ENCODE measurements around the gene SMPDL3A. TPM values are rescaled to one million over a fixed set of nuclear protein-coding genes. Genes with fewer than 3 reads are reported as not detected.
A peak's percentile ranks its signal among the peaks of the same experiment; 100 is the strongest.
"Not testable (repeated sequence)": the region's sequence is repeated elsewhere in the genome, so short reads cannot be mapped to it uniquely, and the experiment has no call there.

The SMPDL3A gene
- total RNA-seq, result 10 to 100 TPM in 2 of 3 donors, 1 to 10 TPM in 1; 9.1 to 26.5 (median 17.0) TPM

GRCh38 chr6:122789182-122790027 is at the start of gene SMPDL3A:
SMPDL3A (plus strand) TSS chr6:122789258; CDS start chr6:122789347, 89 bp downstream.
- peak; percentile 34 to 55 for DNase-seq (ENCODE audit: low spot score in 2 of 2)
- intact Hi-C loops (cut with DNase I; ENCODE audit: low total_unique reads), result no loop called here
- no peaks in the 10 kb centered on the region for H3K9me3 ChIP-seq
- H3K36me3 ChIP-seq, result no peaks in the 10 kb centered on the region
- TF ChIP-seq POLR2AphosphoS5 (IDR thresholded peaks at IDR 0.05), result peak; percentile 41 to 58 (median 45)
- TF ChIP-seq, protein P1, sequence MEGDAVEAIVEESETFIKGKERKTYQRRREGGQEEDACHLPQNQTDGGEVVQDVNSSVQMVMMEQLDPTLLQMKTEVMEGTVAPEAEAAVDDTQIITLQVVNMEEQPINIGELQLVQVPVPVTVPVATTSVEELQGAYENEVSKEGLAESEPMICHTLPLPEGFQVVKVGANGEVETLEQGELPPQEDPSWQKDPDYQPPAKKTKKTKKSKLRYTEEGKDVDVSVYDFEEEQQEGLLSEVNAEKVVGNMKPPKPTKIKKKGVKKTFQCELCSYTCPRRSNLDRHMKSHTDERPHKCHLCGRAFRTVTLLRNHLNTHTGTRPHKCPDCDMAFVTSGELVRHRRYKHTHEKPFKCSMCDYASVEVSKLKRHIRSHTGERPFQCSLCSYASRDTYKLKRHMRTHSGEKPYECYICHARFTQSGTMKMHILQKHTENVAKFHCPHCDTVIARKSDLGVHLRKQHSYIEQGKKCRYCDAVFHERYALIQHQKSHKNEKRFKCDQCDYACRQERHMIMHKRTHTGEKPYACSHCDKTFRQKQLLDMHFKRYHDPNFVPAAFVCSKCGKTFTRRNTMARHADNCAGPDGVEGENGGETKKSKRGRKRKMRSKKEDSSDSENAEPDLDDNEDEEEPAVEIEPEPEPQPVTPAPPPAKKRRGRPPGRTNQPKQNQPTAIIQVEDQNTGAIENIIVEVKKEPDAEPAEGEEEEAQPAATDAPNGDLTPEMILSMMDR (IDR thresholded peaks at IDR 0.05), result no peak
- no peaks in the 10 kb centered on the region for H3K27me3 ChIP-seq
- H3K4me3 ChIP-seq, result peak within 1 kb of the TSS; percentile 55 to 87 (median 77)
- no peaks in the 10 kb centered on the region for H3K4me1 ChIP-seq
- H3K27ac ChIP-seq, result peak within 1 kb of the TSS; percentile 94 to 97

- Histone ChIP-seq H3K36me3 (no peaks in the 10 kb centered on the region), H3K9me3 (no peaks in the 10 kb centered on the region), H3K4me1 (no peaks in the 10 kb centered on the region), H3K27ac (no peak overlapping the region), H3K4me3 (no peak overlapping the region), H3K27me3 (no peaks in the 10 kb centered on the region)
- intact Hi-C loops (cut with DNase I; ENCODE audit: low total_unique reads), result no loop called here
- DNase-seq (ENCODE audit: low spot score in 2 of 2), result no peak
- TF ChIP-seq POLR2A (IDR thresholded peaks at IDR 0.05) (no peak), POLR2AphosphoS5 (IDR thresholded peaks at IDR 0.05) (no peak)
- TF ChIP-seq, protein P1 (IDR thresholded peaks at IDR 0.05), result no peak
Measured at GRCh38 chr6:122740091-122740490, 49.0 kb upstream of the SMPDL3A start.

- Histone ChIP-seq H3K4me1 (no peaks in the 10 kb centered on the region), H3K27me3 (no peaks in the 10 kb centered on the region), H3K9me3 (no peaks in the 10 kb centered on the region), H3K36me3 (no peaks in the 10 kb centered on the region), H3K4me3 (no peak overlapping the region), H3K27ac (no peak overlapping the region)
- no peak for TF ChIP-seq POLR2AphosphoS5 (IDR thresholded peaks at IDR 0.05)
- no peak for DNase-seq (ENCODE audit: low spot score in 2 of 2)
- intact Hi-C loops (cut with DNase I; ENCODE audit: low total_unique reads), result no loop called here
Measured at GRCh38 chr6:122740936-122741335, 48.1 kb upstream of the SMPDL3A start.

GRCh38 chr6:122744247-122744646 is 44.8 kb upstream of the SMPDL3A start:
- H3K4me3 ChIP-seq; H3K27ac ChIP-seq; H3K27me3 ChIP-seq; H3K4me1 ChIP-seq; intact Hi-C loops (cut with DNase I; ENCODE audit: low total_unique reads); DNase-seq (ENCODE audit: low spot score in 2 of 2); H3K36me3 ChIP-seq; H3K9me3 ChIP-seq: not testable (repeated sequence)

DNA sequence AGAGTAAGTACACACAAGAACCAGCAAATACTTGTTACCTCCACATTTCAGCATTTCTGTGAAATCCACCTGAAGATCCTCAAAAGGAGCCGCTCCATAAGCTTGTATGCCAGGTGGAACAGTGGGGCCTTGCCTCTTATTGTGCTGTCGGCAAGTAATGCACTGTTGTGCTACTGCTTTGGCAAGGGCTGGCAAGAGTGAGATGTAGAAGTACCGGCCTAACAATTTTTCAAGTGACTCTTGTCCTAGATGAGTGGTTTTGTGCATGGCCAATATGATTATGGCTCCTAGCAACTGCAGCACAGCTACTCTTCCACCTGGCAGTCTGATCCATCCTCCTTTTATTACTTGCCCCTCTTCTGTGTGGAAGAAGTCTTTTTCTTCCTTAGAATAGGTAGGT is 44.2 kb upstream of the SMPDL3A start:
- H3K4me1 ChIP-seq; H3K4me3 ChIP-seq; H3K36me3 ChIP-seq; H3K27ac ChIP-seq; H3K27me3 ChIP-seq; DNase-seq (ENCODE audit: low spot score in 2 of 2); intact Hi-C loops (cut with DNase I; ENCODE audit: low total_unique reads); H3K9me3 ChIP-seq: not testable (repeated sequence)

- Histone ChIP-seq H3K9me3 (no peaks in the 10 kb centered on the region), H3K4me1 (no peaks in the 10 kb centered on the region), H3K27me3 (no peaks in the 10 kb centered on the region), H3K27ac (no peak overlapping the region), H3K36me3 (no peaks in the 10 kb centered on the region), H3K4me3 (no peak overlapping the region)
- intact Hi-C loops (cut with DNase I; ENCODE audit: low total_unique reads), result no loop called here
- TF ChIP-seq POLR2A (IDR thresholded peaks at IDR 0.05), result no peak
- TF ChIP-seq POLR2AphosphoS5 (IDR thresholded peaks at IDR 0.05), result no peak
- TF ChIP-seq, protein P1 (IDR thresholded peaks at IDR 0.05), result no peak
- no peak for DNase-seq (ENCODE audit: low spot score in 2 of 2)
Measured at GRCh38 chr6:122746688-122747087, 42.4 kb upstream of the SMPDL3A start.

Data from breast epithelium (tissue), 4 donors.